ENCODE measurements around the gene MS4A14. TPM values are rescaled to one million over a fixed set of nuclear protein-coding genes. Genes with fewer than 3 reads are reported as not detected.

Gene MS4A14
- total RNA-seq, 1 donor from 2014 or later = not detected

DNA sequence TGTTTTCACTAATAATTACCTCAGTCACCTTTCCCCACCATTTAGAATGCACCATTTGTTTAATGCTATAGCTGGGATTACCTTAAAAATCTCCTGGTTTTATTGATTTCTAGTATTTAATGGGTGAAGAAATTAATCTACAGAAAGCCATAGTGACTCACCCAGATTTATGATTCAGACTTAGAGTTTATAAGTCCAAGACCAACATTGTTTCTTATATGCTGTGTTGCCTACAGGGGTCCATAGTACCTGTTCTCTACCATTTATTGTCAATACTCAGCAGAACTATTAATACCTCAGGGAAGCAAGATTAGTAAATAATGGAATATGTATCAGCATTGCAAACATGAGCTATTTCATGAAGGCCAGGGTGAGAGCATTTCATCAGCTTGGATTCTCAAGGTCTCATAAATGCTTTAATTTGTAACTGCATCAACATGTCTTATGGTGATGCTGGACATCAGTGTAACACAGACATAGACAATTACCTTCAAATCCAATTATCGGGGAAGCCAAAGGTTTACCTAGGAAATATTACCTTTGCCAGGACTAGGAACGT, 25.9 kb upstream of the MS4A14 start:
- TF ChIP-seq, protein P1, sequence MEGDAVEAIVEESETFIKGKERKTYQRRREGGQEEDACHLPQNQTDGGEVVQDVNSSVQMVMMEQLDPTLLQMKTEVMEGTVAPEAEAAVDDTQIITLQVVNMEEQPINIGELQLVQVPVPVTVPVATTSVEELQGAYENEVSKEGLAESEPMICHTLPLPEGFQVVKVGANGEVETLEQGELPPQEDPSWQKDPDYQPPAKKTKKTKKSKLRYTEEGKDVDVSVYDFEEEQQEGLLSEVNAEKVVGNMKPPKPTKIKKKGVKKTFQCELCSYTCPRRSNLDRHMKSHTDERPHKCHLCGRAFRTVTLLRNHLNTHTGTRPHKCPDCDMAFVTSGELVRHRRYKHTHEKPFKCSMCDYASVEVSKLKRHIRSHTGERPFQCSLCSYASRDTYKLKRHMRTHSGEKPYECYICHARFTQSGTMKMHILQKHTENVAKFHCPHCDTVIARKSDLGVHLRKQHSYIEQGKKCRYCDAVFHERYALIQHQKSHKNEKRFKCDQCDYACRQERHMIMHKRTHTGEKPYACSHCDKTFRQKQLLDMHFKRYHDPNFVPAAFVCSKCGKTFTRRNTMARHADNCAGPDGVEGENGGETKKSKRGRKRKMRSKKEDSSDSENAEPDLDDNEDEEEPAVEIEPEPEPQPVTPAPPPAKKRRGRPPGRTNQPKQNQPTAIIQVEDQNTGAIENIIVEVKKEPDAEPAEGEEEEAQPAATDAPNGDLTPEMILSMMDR (conservative IDR thresholded peaks at IDR 0.05) = no peak
- no peak for DNase-seq (ENCODE audit: extremely low spot score, unreplicated experiment)
- Mint-ChIP-seq H3K9me3 (no peaks in the 10 kb centered on the region), H3K4me1 (ENCODE audit: unreplicated experiment) (no peaks in the 10 kb centered on the region), H3K36me3 (no peaks in the 10 kb centered on the region), H3K27ac (peak overlapping the region; percentile 54), H3K4me3 (no peak overlapping the region), H3K27me3 (no peaks in the 10 kb centered on the region)

DNA sequence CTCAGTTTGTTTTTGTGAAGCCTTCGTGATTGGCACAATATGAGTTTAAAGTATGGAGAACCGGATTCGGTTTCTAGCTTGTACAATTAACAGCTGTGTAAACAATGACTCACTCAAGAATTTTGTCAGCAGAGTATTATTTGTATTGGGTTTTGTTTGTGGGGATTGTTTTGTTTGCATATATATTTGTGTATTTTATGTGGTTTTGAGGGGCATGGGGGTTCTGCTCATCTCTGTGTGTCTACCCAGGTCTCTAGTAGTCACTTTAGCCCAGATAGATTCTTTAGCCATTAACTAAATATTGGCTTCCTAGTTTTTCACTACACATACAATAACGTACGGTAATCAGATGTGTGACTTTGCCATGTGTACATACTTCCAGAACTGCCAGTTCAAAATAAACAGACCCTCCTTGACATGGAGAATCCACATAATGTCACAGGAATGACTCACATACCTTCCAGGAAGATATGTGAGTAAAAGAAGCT, 25.4 kb upstream of the MS4A14 start:
- H3K27ac Mint-ChIP-seq = peak overlapping the region; percentile 54
- H3K36me3 Mint-ChIP-seq = no peaks in the 10 kb centered on the region
- TF ChIP-seq, protein P1 (conservative IDR thresholded peaks at IDR 0.05) = no peak
- no peaks in the 10 kb centered on the region for H3K4me1 Mint-ChIP-seq (ENCODE audit: unreplicated experiment)
- no peak for DNase-seq (ENCODE audit: extremely low spot score, unreplicated experiment)
- H3K4me3 Mint-ChIP-seq = no peak overlapping the region
- no peaks in the 10 kb centered on the region for H3K9me3 Mint-ChIP-seq
- no peaks in the 10 kb centered on the region for H3K27me3 Mint-ChIP-seq

GRCh38 chr11:60371386-60371785, 24.9 kb upstream of the MS4A14 start:
- Mint-ChIP-seq H3K27ac (no peak overlapping the region), H3K36me3 (no peaks in the 10 kb centered on the region), H3K4me1 (ENCODE audit: unreplicated experiment) (no peaks in the 10 kb centered on the region), H3K9me3 (no peaks in the 10 kb centered on the region), H3K4me3 (no peak overlapping the region), H3K27me3 (no peaks in the 10 kb centered on the region)
- TF ChIP-seq, protein P1 (conservative IDR thresholded peaks at IDR 0.05) = no peak
- no peak for DNase-seq (ENCODE audit: extremely low spot score, unreplicated experiment)

- no peak overlapping the region for H3K4me3 Mint-ChIP-seq
- no peaks in the 10 kb centered on the region for H3K9me3 Mint-ChIP-seq
- DNase-seq (ENCODE audit: extremely low spot score, unreplicated experiment) = no peak
- H3K27me3 Mint-ChIP-seq = no peaks in the 10 kb centered on the region
- H3K36me3 Mint-ChIP-seq = no peaks in the 10 kb centered on the region
- H3K27ac Mint-ChIP-seq = no peak overlapping the region
- no peaks in the 10 kb centered on the region for H3K4me1 Mint-ChIP-seq (ENCODE audit: unreplicated experiment)
- TF ChIP-seq, protein P1 (conservative IDR thresholded peaks at IDR 0.05) = no peak
Measured at GRCh38 chr11:60371854-60372253, 24.4 kb upstream of the MS4A14 start.

GRCh38 chr11:60372767-60373166, 23.5 kb upstream of the MS4A14 start:
- Mint-ChIP-seq H3K9me3 (no peaks in the 10 kb centered on the region), H3K36me3 (no peaks in the 10 kb centered on the region), H3K27ac (no peak overlapping the region), H3K4me1 (ENCODE audit: unreplicated experiment) (no peaks in the 10 kb centered on the region), H3K4me3 (no peak overlapping the region), H3K27me3 (no peaks in the 10 kb centered on the region)
- TF ChIP-seq, protein P1 (conservative IDR thresholded peaks at IDR 0.05) = no peak
- DNase-seq (ENCODE audit: extremely low spot score, unreplicated experiment) = no peak

Data from type B pancreatic cell (in vitro differentiated cells).